ENCODE data around the gene PXDN. TPM values are rescaled to one million over a fixed set of nuclear protein-coding genes. Genes with fewer than 3 reads are reported as not detected.

The PXDN gene
- total RNA-seq, 1 donor from 2014 or later, result 36.3 TPM

DNA sequence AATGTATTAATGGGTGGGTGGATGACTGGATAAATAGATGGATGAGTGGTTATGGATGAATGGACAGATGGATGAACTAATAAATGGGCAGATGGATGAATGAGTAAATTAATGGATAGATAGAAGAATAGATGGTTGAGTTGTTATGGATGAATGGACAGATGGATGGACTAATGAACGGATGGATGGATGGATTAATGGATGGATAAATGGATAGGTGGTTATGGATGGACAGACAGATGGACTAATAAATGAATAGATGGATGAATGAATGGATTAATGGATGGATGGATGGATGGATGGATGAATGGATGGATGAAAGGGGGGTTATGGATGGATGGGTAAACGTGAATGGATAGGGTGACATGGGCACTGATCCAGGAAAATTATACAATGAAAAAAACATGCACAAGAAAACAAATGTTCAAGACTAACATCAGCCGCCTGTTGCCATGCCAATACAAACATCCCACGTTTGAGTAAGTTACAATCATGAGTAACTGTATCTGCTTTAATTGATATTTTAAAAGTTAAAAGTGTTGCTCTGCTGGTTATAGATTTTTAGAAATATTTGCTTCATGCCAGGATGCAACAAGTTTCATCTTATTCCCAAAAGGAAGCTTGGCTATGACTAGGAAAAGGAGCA is 20.8 kb downstream of the PXDN start:
- Histone ChIP-seq H3K4me1 (peaks cover 23% of the 10 kb centered on the region), H3K27ac (no peak overlapping the region), H3K9me3 (no peaks in the 10 kb centered on the region), H3K27me3 (ENCODE audit: low read depth) (no peaks in the 10 kb centered on the region), H3K4me3 (no peak overlapping the region), H3K36me3 (no peaks in the 10 kb centered on the region)
- TF ChIP-seq, protein P1, sequence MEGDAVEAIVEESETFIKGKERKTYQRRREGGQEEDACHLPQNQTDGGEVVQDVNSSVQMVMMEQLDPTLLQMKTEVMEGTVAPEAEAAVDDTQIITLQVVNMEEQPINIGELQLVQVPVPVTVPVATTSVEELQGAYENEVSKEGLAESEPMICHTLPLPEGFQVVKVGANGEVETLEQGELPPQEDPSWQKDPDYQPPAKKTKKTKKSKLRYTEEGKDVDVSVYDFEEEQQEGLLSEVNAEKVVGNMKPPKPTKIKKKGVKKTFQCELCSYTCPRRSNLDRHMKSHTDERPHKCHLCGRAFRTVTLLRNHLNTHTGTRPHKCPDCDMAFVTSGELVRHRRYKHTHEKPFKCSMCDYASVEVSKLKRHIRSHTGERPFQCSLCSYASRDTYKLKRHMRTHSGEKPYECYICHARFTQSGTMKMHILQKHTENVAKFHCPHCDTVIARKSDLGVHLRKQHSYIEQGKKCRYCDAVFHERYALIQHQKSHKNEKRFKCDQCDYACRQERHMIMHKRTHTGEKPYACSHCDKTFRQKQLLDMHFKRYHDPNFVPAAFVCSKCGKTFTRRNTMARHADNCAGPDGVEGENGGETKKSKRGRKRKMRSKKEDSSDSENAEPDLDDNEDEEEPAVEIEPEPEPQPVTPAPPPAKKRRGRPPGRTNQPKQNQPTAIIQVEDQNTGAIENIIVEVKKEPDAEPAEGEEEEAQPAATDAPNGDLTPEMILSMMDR (IDR thresholded peaks at IDR 0.05), result no peak
- ATAC-seq (no peak), DNase-seq (no peak)
- intact Hi-C loops (cut with DNase I), result no loop called here

DNA sequence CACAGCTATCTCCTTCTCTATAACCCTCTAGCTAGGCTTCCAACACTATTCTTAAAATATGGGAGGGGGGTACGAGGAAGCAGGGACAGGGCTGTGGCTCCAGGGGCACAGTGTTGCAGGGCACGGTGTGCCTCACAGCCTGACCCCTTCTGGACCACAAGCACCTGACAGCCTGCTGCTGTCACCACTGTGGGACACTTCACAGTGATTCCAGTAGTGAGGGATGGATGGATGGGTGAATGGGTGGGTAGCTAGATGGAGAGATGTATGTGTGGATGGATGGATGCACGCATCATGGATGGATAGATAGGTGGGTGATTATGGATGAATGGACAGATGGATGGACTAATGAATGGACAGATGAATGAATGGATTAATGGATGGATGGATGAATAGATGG is 21.6 kb downstream of the PXDN start:
- TF ChIP-seq, protein P1 (IDR thresholded peaks at IDR 0.05), result no peak
- DNase-seq (no peak), ATAC-seq (no peak)
- H3K4me1 ChIP-seq, result peaks cover 15% of the 10 kb centered on the region
- no peak overlapping the region for H3K27ac ChIP-seq
- no peak overlapping the region for H3K4me3 ChIP-seq
- no peaks in the 10 kb centered on the region for H3K27me3 ChIP-seq (ENCODE audit: low read depth)
- intact Hi-C loops (cut with DNase I), result no loop called here
- H3K9me3 ChIP-seq, result no peaks in the 10 kb centered on the region
- no peaks in the 10 kb centered on the region for H3K36me3 ChIP-seq

DNA sequence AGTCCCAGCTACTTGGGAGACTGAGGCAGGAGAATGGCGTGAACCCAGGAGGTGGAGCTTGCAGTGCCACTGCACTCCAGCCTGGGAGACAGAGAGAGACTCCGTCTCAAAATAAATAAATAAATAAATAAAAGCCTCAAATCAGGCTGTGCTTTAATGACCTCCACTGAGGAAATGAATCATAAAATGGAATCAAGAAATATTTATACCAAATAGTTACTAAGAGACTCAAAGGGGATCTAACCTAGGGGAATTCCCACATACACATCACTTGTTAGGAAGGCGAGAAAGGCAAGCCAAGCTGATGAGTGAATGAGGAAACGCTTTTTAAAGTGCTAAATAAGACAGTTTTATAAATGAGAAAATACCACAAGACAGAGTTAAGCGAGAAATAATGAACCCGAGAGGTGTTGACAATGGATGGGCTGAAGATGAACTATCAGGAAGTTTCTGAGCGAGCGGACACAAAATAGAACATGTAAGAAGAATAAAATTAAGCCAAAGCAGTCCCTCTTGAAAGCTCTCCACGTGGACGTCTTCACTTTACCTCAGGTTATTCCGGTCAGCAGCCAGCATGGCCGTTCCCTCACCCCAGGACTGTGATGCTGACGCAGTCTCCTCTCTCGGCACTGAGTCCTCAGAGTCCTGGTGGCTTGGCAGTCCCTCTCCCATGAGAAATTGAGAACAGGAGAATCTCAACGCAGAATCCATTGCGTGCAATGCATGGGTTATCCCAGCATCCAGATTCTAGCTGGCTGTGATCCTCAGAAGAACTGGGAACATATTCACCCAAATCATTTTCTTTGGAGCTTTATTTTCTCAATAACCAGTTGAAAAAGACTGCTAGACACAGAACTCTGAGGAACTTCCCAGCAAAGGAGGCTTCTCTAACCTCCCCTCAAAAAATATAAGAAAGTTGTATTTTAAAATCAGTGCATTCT is 22.3 kb downstream of the PXDN start:
- TF ChIP-seq, protein P1 (IDR thresholded peaks at IDR 0.05), result no peak
- peaks cover 15% of the 10 kb centered on the region for H3K4me1 ChIP-seq
- H3K27me3 ChIP-seq (ENCODE audit: low read depth), result no peaks in the 10 kb centered on the region
- intact Hi-C loops (cut with DNase I), result no loop called here
- H3K4me3 ChIP-seq, result no peak overlapping the region
- peak in 1 of 2 donors; percentile 59 for ATAC-seq
- peak overlapping the region; percentile 75 for H3K27ac ChIP-seq
- no peaks in the 10 kb centered on the region for H3K9me3 ChIP-seq
- no peaks in the 10 kb centered on the region for H3K36me3 ChIP-seq
- DNase-seq, result no peak

DNA sequence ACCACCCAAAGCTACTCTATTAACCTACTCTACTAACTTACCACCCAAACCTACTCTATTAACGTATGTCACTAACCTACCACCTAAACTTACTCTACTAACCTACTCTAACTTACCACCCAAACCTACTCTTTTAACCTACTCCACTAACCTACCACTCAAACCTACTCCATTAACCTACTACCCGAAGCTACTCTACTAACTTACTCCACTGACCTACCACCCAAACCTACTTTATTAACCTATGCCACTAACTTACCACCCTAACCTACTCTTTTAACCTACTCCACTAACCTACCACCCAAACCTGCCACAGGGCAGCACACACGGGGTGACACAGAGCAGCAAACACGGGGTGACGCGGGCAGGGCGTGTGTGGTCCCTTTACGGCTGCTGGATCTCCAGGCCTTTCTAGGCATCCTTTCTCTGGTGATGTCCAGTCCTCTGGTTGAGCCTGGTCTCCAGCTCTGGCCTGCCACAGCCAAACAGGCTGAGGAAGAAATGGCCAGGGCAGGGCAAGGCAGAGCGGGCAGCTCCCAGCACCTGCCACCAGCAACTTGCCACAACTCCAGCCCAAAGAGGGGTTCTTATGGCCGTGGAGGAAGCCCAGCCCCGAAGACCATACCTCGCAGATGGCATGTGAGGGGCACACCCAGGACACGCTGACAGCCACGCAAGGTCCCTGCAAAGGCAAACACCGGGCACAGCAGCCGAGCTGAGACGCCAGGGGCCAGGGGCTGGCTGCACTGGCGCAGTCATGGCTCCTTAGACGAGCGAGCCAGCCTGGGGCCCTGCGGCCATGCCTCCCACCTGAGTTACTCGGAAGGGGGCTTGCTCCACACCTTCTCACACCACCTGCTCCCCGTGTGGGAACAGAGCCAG is 25.7 kb downstream of the PXDN start:
- DNase-seq, result peak; percentile 32
- H3K27ac ChIP-seq, result no peak overlapping the region
- H3K9me3 ChIP-seq, result no peaks in the 10 kb centered on the region
- H3K36me3 ChIP-seq, result no peaks in the 10 kb centered on the region
- H3K27me3 ChIP-seq (ENCODE audit: low read depth), result no peaks in the 10 kb centered on the region
- no peak for ATAC-seq
- H3K4me3 ChIP-seq, result no peak overlapping the region
- intact Hi-C loops (cut with DNase I), result no loop called here
- TF ChIP-seq, protein P1 (IDR thresholded peaks at IDR 0.05), result no peak
- peaks cover 42% of the 10 kb centered on the region for H3K4me1 ChIP-seq

DNA sequence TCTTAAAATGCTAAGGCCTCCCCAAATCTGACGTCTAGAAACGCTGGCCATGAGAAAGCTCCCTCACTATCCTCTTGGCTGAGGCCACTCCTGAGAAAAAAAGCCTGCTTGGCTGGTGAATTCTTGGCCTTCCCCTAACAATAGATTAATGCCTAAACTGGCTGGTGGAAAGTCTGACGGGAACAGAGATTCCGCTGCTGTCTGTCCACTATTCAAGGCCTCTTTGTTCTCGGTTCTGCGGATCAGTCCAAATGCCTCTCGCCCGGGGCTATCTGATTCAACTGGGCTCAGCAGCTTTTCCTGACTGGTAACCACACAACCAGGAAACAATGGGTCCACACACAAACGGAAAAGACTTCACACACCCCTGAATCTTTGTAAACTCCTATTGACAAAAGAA is 27.2 kb downstream of the PXDN start:
- Histone ChIP-seq H3K27ac (peak overlapping the region; percentile 36), H3K4me1 (peaks cover 44% of the 10 kb centered on the region), H3K4me3 (no peak overlapping the region), H3K27me3 (ENCODE audit: low read depth) (no peaks in the 10 kb centered on the region), H3K36me3 (no peaks in the 10 kb centered on the region), H3K9me3 (no peaks in the 10 kb centered on the region)
- intact Hi-C loops (cut with DNase I), result no loop called here
- peak; percentile 15 to 25 for ATAC-seq
- TF ChIP-seq, protein P1 (IDR thresholded peaks at IDR 0.05), result no peak
- DNase-seq, result peak; percentile 38

Measured in lower lobe of right lung (tissue), 2 donors.